ENCODE results near the gene CLCA2.

The CLCA2 gene, protein sequence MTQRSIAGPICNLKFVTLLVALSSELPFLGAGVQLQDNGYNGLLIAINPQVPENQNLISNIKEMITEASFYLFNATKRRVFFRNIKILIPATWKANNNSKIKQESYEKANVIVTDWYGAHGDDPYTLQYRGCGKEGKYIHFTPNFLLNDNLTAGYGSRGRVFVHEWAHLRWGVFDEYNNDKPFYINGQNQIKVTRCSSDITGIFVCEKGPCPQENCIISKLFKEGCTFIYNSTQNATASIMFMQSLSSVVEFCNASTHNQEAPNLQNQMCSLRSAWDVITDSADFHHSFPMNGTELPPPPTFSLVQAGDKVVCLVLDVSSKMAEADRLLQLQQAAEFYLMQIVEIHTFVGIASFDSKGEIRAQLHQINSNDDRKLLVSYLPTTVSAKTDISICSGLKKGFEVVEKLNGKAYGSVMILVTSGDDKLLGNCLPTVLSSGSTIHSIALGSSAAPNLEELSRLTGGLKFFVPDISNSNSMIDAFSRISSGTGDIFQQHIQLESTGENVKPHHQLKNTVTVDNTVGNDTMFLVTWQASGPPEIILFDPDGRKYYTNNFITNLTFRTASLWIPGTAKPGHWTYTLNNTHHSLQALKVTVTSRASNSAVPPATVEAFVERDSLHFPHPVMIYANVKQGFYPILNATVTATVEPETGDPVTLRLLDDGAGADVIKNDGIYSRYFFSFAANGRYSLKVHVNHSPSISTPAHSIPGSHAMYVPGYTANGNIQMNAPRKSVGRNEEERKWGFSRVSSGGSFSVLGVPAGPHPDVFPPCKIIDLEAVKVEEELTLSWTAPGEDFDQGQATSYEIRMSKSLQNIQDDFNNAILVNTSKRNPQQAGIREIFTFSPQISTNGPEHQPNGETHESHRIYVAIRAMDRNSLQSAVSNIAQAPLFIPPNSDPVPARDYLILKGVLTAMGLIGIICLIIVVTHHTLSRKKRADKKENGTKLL

GRCh38 chr1:86423873-86424272 lies at the start of gene CLCA2:
CLCA2 (plus strand) TSS chr1:86424171; CDS start chr1:86424248, 77 bp downstream.
- DNase-seq, result no peak

DNA sequence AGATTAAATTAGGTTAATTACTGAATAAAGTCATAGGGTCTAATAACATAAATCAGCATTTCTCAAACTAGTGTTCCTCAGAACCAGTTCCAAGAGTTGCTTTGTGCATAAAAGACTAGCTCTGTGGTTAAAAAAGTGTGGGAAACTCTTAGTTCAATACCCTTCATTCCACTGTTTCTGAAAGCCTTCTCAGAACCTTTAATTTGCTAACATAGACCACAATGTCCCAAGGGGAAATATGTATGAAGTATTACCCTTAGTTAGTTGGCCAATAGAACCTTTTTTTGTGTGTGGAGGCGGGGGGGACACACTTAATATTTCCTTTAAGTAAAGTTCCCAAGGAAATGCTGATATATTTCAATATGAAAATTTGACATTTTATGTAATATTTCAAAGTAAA lies 48.3 kb upstream of the CLCA2 start:
- DNase-seq, result no peak

GRCh38 chr1:86377341-86377740 lies 46.6 kb upstream of the CLCA2 start:
- no peak for DNase-seq

DNA sequence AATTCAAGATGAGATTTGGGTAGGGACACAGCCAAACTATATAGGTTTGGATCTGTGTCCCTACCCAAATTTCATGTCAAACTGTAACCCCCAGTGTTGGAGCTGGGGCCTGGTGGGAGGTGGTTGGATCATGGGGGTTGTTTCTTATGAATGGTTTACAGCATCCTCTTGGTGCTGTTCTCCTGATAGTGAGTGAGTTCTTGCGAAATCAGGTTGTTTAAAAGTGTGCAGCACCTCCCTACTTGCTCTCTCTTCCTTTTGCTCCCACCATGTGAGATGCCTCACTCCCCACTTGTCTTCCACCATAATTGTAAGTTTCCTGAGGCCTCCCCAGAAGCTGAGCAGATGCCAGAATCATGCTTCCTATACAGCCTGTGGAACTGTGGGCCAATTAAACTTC lies 45.2 kb upstream of the CLCA2 start:
- DNase-seq, result no peak

DNA sequence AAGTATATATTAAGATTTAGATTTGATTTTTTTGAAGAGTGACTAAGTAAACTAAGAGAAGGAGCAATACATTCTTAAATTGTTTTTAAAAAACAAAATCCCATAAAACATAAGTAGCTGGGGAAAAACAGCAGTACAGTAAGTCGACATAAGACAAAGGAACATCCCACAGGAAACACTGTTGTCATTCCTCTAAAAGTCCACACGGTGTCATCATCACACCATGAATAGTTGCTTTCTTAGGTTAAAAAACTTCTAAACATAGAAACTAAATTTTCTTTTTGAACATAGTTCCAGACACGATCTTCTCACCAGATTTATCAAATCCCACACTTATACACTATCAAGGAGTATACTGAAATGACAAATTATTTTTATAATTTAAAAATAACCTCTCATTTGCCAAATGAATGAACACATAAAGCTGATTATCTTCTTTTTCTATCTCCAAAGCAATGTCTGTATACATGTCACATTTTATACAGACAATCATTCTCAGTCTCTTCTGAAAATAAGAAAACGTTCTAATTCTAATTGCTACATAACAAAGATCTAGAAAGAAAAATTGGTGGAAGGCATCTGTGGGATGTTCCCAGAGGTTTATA lies 43.6 kb upstream of the CLCA2 start:
- peak; percentile 78 for DNase-seq

- no peak for DNase-seq
Observed at GRCh38 chr1:86381223-86381622, 42.7 kb upstream of the CLCA2 start.

DNA sequence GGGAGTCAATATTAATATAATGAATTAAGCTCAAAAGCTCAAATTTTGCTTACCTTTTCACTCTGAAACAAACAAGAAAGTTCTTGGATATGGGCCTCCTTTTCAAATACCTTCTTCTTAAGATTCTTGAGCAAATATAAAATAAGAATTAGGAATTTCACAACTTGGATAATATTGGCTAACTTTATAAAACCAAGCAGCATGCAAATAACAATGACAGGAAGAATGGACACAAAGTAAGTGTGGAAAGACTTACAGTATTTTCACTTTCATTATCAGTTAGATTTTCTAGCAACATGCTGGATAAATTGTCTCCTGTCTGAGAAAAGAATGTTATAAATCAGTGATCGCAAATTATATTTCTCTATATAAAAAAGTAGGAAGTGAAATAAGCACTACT lies 41.1 kb upstream of the CLCA2 start:
- no peak for DNase-seq

GRCh38 chr1:86387916-86388627 lies 35.9 kb upstream of the CLCA2 start:
- DNase-seq, result no peak

DNA sequence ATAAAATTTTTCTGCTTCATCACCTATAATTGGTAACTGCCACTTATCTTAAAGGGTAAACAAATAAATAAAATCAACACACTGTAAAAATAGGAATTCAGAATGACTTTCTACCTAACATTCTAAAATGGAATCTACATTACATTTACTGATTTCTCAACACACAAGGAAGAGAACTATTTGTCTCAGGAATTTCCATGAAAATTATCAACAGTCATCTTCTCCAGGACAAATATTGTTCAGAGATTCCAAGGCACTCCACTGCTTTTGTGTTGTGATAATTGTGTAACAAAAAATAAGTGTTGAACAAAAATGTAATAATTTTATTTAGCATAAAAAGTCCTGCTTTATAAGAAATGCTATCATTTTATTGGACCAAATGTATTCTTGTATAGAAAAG lies 35.2 kb upstream of the CLCA2 start:
- no peak for DNase-seq

GRCh38 chr1:86389307-86389706 lies 34.7 kb upstream of the CLCA2 start:
- no peak for DNase-seq

GRCh38 chr1:86394416-86394815 lies 29.6 kb upstream of the CLCA2 start:
- no peak for DNase-seq

DNA sequence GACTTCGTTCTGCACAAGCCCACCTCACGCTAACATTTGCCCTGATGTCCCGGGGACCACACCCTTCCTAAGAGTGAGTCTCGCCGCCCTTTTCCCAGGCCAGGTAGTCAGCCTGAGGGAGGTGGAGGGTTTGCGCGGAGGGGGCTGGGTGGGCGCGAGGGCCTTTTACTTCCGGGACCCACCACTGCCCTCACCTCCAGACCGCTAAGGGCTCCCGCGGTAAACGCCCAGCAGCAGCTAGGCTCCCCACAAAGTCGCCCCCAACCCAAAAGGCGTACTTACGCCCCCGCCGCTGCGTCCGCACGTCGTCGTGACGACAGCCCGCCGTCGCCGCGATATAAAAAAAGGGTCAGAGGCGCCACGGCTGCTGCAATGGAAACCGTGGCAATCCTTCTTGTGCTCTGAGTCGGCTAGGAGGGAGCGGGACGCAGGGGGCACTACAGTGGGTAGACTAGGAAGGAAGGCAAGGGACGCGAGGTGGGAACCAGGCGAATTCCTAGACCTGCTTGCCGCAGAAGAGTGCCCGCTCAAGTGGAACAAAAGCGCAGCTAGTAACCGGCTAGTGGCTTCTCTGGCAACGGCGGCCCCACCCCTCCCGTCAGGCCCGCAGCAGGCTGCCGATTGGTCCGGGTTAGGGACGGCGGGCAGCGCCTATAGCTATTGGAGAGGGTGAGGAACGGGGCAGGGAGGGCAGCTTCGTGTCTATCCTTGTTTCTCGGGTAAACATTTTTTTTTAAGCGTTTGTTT lies 28.0 kb upstream of the CLCA2 start, which contains the start of gene ODF2L:
TSS of gene ODF2L (minus strand) at position 573 of the 747 bp plus-strand sequence. CDS start 9,296 bp downstream, outside the sequence.
- DNase-seq, result peak; percentile 95

- peak; percentile 51 for DNase-seq
Observed at GRCh38 chr1:86396498-86396890, 27.5 kb upstream of the CLCA2 start.

- DNase-seq, result peak; percentile 25
Observed at GRCh38 chr1:86409416-86410021, 14.5 kb upstream of the CLCA2 start.

DNA sequence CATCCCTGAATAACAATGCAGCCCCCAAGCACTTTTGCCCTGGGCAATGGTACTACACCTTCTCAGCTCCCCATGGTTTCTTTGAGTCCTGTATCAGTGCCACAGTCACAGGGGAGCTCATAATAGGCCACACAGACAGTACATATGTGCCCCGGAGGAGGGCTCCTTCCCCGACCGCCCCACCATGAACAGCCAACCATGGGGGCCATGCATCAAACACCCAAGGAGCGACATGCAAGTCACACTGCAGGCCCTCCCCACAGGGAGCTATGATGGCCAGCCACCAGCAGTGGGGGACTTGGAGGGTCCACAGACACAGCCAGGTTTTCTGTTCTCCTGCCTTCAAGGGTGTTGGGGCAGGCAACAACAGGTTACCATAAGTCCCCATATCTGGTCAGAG lies 13.1 kb upstream of the CLCA2 start:
- DNase-seq, result no peak

DNA sequence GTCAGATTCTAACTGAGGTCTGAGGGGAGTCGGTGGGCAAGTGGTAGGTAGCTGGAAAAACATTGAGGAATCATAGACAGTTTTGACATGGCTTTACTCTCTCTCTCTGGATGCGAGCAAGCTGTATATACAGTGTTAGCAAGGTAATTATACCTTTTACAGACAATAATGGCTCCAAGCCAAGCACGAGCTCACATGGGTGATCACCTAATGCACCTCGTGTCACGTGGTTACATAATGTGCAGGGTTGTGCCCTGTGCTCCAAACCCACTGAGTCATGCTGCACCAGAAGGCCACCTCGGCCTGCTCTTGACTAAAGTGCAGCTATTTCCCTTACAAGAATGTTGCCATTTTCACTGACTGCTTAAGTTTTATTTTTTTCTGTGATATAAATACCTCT lies 7.6 kb upstream of the CLCA2 start:
- no peak for DNase-seq

DNA sequence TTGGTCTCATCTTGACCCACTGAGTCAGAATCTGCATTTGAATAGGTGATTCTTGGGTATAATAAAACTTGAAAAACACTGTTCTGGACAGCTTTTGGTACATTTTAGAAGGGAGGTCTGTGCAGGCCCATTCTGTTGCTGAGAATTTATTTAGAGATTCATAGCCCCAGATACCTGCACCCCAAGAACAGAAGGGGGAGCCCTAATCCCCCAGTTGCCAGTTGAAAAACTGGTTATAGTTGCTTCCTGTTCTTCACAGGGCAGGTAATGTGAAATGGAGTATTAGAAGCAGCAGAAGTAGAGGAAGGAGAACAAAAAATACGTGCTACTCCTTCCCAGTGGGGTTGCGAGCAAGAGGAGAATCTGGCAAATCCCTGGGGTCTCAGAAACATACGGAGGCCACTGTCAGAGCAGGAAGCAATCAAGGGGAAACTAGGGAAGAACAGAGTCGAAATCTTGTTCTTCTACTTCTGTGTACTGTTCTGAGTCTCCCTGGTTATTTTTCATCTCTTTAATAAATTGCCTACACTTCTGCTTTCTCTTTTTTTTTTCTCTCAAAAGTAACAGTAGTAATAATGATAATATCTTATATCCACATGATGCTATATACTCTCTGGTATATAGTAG lies 4.6 kb upstream of the CLCA2 start:
- peak; percentile 85 for DNase-seq

DNA sequence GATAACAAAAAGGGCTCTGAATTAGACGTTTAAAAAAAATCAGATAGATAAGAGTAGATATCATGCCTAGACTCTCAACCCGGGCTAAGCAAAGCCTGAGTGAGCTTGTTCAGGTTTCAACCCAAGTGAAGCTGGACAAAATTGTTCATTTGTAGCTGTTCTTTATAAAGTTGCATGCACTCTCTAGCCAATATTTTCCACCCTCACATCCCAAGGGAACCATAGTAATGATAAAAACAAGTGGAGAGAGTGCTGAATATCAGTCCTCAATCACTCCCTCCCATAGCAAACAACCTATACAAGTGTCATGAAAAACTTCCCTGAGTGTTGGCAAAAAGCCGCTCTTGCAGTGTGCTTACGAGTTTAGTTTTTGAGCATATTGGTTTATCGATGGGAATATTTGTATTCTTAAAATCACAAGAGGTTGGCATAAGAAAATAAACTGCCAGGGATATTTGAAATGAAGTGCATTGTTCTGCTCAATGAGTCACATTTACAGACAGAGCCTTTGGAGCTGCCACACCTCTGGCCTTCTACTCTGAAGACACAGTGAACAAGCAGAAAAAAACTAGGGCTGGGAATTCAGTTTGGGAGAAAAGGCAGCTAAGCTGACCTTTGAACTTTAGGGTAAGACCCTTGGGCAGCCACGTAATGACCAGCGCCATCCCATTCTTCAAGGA lies 2.2 kb upstream of the CLCA2 start:
- DNase-seq, result peak; percentile 23

DNA sequence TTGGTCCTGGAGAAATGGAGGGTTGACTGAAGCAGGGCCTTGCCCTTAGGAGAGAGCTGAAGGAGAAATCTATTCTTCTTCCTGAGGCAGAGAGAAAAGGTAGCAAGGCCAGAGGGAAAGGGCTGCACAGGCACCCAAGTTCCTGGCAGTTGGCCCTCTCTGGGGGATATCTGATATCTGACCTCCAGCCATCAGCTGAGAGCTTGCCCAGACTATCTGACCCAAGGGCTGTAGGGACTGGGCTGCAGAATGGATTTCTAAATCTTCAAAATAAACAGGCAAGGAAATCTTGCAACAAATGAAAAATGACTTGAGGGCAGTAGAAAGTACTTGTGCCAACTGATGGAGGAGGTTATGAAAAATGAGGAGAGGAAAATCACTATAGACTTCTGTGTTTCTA lies 498 bp upstream of the CLCA2 start:
- DNase-seq, result no peak

DNA sequence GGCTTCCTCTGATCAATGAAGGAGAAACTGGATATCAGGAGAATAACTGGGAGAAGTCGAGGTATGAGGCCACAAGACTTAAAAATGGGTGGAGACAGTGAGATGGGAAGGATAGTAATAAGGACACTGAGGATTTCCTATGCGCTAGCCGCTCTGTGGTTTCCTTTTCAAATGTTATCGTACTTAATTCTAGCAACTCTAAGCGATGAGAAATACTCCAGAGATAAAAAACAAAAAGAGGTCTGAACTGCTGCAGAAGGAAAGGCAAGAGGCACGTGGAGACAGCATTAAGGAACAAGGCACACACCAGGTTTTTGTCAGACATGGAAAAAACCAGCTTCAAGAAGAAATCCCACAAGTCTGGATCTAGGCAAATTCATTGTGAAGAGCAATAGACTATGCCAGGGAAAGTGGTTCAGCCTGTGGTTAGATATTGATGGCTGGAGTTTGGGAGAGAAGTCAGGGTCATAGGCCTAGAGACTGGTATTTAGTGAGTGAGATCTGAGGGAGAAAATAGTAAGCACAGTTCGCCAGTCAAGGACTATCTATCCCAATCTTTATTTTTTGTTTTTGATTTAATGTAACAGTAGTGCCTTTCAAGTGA lies 5.3 kb downstream of the CLCA2 start:
- DNase-seq, result peak; percentile 60

Measured in hematopoietic multipotent progenitor cell treated with erythropoietin and hydrocortisone succinate and interleukin-3 and kit ligand, for 4 days (in vitro differentiated cells).